H1 (cell line): ENCODE results near the gene ASB6. TPM values are rescaled to one million over a fixed set of nuclear protein-coding genes. Genes with fewer than 3 reads are reported as not detected.

Experiments
- BCL11A ChIP-seq, 2 experiments: IDR thresholded peaks; one replicate each; pipeline ENCODE4 v1.6.1; 2011; ENCODE audit warnings: low read depth in 2 of 2, low read length in 2 of 2, mild to moderate bottlenecking in 2 of 2
- NANOG ChIP-seq: IDR thresholded peaks from 2 replicates; pipeline ENCODE4 v1.6.1; 2011; ENCODE audit warnings: low read length, low read depth, mild to moderate bottlenecking, inconsistent platforms; ENCODE audit not compliant: insufficient read depth, poor library complexity, severe bottlenecking
- RFX5 ChIP-seq: IDR thresholded peaks from 2 replicates; pipeline ENCODE4 v1.6.1; 2011; ENCODE audit warnings: low read depth, low read length, improper control_type of control experiment, borderline replicate concordance
- RNF2 ChIP-seq: fragments of 200-900, 300-1000 bp; sonication (generic); IDR thresholded peaks from 2 replicates; pipeline ENCODE4 v1.7.1; 2016; ENCODE audit warnings: borderline replicate concordance, low read depth, mild to moderate bottlenecking, antibody characterized with exemption, low read length; ENCODE audit not compliant: poor library complexity, severe bottlenecking; ENCODE audit errors: missing control alignments
- polyA plus RNA-seq, 7 experiments: library from polyadenylated mRNA; depleted of rRNA in 3 of 7; stranded (reverse) in 5 of 7; unstranded in 2 of 7; fragments of >200 nt in 5 of 7; fragments of 200-250 nt in 2 of 7; gene quantifications; 1 replicate in 5 of 7; 2 replicates in 1 of 7; 4 replicates in 1 of 7; pipeline versions ENCODE4 v1.2.1 to v1.2.3, GENCODE V29; 2011 to 2013; ENCODE audit warnings: missing spikeins in 2 of 7, mixed read lengths in 2 of 7
- total RNA-seq: library from RNA; stranded (reverse); fragmentation: NEBNext Ultra II Directional; extraction: Animal tissue kit (Norgen Biotek cat#: 25700); gene quantifications from 2 replicates; pipeline ENCODE4 v1.2.1, GENCODE V29; 2021

Gene ASB6
- total and polyA plus RNA-seq, 2 of the 8 experiments (the other 6 are each of a cell fraction or from before 2014, with no cell fraction given), result 14.0 to 17.3 TPM

- TF ChIP-seq RFX5, result no peak
- TF ChIP-seq BCL11A (IDR thresholded peaks at IDR 0.05; ENCODE audit: low read depth in 2 of 2, low read length in 2 of 2), result no peak
- TF ChIP-seq NANOG, result no peak
- TF ChIP-seq RNF2, result no peak
Observed at GRCh38 chr9:129633848-129634247, 8.1 kb downstream of the ASB6 start (continued).
